Stimulated activated CD8-positive, alpha-beta memory T cell treated with anti-CD3 and anti-CD28 coated beads, Interleukin-15, amount 100 ng/mL, for 4 hours (primary cell): Measurements from ENCODE around the gene FAM89A.
A peak's percentile ranks its signal among the peaks of the same experiment; 100 is the strongest.

Experiments used
- DNase-seq, 2 donors: peaks; one replicate each; pipeline ENCODE4 v3.0.0-alpha.2; 2020; ENCODE audit warnings: low read depth in 2 of 2

The FAM89A gene

DNA sequence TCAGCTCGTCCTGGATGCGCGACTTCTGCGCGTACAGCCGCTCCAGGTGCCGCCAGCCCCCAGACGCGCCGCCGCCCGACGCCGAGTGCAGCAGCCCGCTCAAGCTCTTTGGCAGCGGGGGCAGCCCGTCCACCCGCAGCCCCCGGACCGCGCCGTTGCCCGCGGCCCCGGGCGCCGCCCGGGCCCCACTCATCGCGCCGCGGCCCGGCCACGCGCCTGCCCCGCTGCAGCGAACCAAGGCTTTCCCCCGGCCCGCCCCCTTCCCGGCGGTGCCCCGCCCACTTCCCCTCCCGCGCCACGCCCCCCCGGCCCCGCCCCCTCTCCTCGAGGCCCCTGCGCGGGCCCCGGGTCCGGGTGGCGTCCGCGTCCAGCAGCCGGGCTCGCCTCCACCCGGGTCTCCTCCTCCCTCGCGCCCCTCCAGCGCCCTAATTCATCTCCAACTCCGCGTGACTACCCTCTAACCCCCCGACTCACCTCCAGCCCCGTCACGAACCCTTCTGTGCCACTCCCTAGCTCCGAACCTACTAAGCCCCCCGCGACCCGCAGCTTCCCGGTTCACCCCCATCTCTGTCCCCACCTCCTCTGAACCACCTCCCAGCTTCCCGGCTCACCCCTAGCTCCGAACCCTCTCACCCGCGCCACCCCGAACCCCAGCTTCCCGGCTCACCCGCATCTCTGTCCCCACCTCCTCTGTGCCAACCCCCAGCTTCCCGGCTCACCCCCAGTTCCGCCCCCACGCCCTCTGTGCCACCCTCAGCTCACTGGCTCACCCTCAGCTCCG lies at the start of gene FAM89A:
Gene FAM89A, minus strand, starts transcription at position 236 of the 781 bp plus-strand sequence. Its CDS starts 43 bp downstream, at position 193.
- peak; percentile 40 to 56 for DNase-seq

- no peak for DNase-seq
Measured at GRCh38 chr1:231084353-231084752, 44.3 kb upstream of the FAM89A start.

GRCh38 chr1:231079163-231079562 lies 39.1 kb upstream of the FAM89A start:
- no peak for DNase-seq

GRCh38 chr1:231078250-231078649 lies 38.2 kb upstream of the FAM89A start:
- DNase-seq: no peak

DNA sequence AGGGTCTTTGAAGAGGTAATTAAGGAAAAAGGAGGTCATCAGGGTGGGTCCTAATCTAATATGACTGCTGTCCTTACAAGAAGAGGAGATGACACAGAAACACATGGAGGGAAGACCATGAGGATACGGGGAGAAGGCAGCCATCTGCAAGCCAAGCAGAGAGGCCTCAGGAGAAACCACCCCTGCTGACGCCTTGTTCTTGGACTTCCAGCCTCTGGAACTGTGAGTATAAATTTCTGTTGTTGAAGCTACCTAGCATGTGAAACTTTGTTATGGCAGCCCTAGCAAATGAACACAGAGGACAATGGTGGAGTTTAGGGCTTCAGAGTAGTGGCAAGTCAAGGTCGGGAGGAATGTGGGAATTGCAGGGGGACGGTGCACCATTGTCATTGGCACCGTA lies 36.7 kb upstream of the FAM89A start:
- DNase-seq: no peak

DNA sequence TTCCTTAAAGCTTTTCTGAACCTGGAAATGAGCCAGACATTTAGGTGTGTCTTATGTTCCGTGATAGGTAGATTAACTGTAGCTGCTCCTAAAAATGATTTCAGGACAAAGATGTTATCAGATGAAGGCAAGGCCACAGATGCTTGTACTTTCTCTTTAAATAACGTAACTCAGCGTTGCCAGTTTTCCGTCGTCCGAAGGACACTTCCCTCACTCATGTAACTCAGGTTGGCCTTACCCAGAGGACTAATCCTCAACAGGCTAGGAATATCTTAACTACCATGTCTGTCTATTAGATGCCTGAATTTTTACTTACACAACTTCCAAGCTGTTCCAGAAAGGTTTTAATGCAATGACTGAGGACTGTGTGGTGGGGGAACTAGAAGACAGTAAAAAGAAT lies 35.4 kb upstream of the FAM89A start:
- DNase-seq: no peak

- DNase-seq: no peak
Measured at GRCh38 chr1:231075020-231075419, 35.0 kb upstream of the FAM89A start.

DNA sequence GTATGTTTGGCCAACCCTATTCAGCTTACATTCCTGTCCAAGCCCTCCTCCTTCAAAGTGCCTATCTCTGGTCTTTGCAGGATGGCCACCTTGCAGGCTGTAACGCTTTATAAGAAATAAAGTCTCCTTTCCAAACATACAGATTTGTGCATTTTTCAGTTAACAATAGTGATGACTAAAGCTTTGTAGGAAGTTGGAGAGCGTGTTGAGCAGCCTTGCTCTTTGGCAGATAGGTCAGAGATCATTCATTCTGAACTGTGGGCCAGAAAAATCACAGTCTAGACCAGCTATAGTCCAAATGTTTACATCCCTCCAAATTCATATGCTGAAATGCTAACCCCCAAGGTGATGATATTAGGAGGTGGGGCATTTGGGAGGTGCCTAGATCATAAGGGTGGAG lies 34.0 kb upstream of the FAM89A start:
- no peak for DNase-seq

DNA sequence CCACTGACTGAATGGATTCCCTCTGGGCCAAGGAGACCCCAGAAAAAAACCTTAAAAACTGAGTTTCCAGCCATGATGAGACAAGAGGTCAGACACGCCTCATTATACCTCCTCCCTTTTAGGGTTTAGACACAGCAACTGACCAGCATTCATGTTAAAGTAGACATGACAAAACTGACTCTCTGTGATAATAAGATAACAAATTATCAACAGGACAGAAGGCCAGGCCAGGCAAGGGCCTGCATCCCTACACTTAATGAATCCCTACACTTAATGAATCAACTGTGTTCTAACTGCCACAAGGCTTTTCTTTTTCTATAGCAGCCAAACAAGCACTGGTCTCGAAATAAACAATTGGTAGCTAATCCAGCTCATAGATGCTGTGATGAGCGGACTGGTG lies 33.3 kb upstream of the FAM89A start:
- DNase-seq: no peak

DNA sequence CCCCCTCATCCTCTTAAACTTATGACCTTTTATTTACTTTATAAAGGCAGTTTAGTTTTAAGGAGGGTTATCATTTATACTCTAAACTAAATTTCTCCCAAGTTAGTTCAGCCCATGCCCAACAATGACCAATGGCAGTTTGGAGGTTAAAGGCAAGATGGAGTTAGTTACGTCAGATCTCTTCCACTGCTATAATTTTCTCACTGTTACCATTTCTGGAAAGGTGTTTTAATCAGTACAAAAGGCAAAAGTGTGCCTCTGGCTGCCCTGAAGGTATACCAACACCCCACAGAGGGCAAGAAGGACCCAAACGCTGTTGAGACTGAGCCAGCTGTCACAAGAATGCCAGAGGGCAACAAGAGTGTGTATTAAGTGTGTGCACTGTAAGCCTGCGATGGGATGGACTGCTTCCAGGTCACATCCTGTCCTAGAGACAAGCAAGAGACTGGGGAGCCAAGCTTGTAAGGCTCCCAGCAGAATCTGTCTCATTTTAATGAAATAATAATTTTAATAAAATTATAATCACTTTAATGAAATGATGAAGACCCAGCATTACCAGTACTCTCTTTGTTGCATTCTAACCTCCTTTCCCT lies 32.5 kb upstream of the FAM89A start:
- DNase-seq: no peak

DNA sequence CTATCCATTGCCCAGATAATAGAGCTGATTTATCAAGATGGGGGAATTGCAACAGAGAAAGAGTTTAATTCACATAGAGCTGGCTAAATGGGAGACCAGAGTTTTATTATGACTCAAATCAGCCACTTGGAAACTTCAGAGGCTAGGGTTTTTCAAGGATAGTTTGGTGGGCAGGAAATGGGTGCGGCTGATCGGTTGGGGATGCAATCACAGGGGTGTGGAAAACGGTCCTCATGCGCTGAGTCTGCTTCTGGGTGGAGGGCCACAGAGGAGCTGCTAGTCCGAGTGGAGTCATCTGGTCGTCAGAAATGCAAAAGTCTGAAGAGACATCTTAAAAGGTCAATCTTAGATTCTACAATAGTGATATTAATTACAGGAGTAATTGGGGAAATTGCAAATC lies 32.0 kb upstream of the FAM89A start:
- DNase-seq: no peak

DNA sequence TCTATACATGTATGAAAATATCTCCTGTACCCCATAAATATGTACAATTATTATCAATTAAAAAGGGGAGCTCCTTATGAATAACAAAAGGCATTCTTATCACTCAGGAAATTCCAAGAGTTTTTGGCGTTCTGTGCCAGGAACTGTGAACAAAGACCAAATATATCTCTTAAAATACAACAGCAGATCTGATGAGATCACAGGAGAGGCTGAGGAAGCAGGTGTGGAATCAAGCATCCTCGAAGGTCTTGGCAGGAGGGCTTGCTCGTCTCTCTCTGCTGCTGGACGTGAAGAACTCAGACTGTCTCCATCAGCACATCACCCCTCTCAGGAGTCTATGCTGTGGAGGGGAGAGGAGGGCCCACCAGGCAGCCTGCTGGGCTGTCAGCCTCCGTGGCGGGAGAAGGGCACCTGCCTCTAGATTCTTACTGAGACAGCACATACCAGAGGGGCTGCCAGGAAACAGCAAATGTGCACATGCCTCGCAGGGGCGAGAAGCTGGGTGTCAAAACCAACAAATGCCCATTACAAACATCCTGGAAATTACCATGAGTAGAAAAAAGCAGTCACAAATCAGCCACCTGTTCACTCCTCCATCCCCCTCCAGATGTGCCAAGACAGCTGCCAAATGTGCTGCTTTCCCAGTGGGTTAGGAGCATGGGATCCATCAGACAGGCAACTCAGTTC lies 30.8 kb upstream of the FAM89A start:
- DNase-seq: no peak

- DNase-seq: no peak
Measured at GRCh38 chr1:231069333-231069732, 29.3 kb upstream of the FAM89A start.

DNA sequence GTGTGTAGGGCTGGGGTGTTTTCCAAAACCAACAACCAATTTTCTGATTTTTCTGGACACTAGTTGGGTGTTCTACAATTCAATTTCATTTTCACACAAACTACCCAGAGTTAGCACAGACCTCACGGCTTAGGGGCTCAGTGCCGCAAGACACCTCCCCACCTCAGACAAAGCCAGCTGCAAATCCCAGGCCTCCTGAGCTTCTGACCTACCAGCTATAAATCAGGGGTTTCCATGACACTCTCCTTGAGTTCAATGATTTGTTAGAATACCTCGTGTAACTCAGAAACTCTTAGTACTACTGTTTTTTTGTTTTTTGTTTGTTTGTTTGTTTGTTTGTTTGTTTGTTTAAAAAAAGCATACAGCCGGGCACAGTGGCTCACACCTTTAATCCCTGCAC lies 28.7 kb upstream of the FAM89A start:
- no peak for DNase-seq

DNA sequence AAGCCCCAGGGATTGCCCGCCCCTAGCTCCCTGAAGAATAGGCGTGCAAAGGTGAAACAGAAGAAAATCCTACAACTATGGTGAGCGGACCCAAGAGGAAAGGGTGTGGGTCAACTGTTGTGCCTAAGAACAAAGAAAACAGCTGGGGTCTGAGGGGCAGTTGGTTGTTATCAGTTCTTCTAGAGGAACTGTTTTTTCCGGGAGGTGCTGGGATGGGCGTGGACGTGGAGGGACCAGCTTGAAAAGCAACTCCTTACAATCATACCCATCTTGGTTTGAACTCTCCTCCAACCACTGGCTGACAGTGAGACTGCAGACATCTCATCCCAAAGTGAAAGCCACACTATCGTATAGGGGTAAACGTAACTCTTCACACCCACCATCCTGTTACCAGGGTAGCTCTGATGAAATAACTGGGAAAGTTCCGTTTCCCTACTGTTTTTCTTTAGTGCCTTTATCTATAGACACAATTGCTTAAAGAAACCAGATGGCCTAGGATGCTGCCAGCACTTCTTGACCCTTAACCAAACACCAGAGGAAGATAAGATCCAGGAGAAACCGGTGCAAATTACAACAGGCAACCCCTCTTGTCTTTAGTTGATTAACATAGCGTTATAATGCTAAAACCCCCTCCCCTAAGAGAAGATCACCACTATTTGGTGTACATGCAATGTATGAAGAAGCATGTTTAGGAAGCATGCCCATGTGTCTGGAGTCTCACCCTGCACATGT lies 25.6 kb upstream of the FAM89A start:
- DNase-seq: no peak

- DNase-seq: no peak
Measured at GRCh38 chr1:231064418-231064817, 24.4 kb upstream of the FAM89A start.

GRCh38 chr1:231063331-231063730 lies 23.3 kb upstream of the FAM89A start:
- DNase-seq: no peak

- DNase-seq: no peak
Measured at GRCh38 chr1:231062500-231063270, 22.6 kb upstream of the FAM89A start.

DNA sequence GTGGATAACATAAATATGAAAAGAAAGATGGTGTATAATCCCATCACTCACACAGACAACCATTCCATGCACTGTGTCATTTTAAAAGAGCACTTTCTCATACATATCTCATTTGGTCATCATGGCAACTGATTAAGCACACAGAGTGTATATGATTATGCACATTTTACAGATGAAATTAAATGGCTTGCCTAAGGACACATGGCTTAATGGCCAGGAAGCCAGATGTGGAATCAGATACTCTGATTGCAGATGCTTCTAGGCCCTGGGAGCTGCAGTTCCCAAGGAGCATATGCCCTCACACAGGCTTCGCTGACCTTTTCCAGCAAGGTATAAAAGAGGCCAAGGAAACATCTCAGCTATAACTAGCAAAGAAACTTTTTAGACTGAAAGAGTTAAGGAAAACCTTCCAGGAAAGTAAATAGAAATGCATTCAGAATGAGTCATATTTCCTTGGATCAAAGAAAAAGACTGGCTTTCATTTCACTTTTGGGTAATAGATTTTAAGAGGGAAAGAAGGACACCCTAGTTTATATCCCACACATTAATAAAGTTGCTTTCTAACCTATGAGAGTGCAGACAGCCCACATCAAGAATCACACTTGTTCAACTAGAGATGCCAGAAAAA lies 19.6 kb upstream of the FAM89A start:
- DNase-seq: no peak

DNA sequence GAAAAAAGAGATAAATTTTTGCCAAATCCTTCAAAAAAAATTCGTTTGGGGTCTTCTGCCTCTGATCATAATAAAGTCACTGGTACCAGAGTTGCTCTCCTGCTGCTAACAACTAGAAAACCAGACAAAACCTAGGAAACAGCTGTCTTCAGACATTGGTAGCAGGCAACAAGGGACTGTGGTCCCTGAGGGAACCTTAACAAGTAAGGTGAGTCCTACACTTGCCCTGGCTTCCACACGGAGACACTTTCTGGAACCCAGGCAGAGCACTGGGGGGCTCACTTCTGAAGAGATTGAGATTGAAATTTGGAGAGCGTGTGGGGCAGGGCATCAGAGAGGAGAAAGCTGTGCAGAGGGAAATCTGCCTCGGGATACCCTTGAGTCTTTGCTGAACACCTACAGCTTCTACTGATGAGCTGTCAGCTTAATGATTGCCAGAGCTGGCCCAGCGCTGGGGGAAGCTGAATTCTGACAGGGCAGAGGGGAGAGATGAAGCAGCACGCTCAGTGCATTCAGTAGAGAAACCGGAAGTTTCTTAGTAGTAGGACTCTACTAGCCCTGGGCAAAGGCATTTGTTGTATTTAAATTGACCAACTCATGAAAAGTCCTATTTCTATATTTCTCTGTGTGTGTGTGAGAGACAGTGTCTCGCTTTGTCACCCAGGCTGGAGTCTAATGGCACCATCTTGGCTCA lies 18.5 kb upstream of the FAM89A start:
- DNase-seq: no peak
